BJ (cell line): ENCODE data around the gene KCNQ5. TPM values are rescaled to one million over a fixed set of nuclear protein-coding genes. Genes with fewer than 3 reads are reported as not detected.

Experiments
- CTCF ChIA-PET: fragments of 350-600 bp; formaldehyde crosslinking; extraction: SDS; loops from one replicate; lab custom pipeline; 2021; ENCODE audit warnings: antibody characterized with exemption, inconsistent platforms; lab: Yijun Ruan, JAX
- POLR2A ChIA-PET: fragments of 300-600 bp; sonication (Branson Sonifier 250); formaldehyde crosslinking; extraction: SDS; loops from one replicate; lab custom pipeline; 2021; ENCODE audit warnings: antibody characterized with exemption; lab: Charles Lee
- DNase-seq: peaks from one replicate; pipeline ENCODE4 v3.0.0-alpha.2; 2011; ENCODE audit warnings: low read depth
- H3K27me3 ChIP-seq: 2 replicates; pipeline ENCODE4 v1.6.0; 2011; ENCODE audit warnings: low read length; ENCODE audit not compliant: control insufficient read depth, insufficient read depth
- H3K36me3 ChIP-seq: 2 replicates; pipeline ENCODE4 v1.5.1; 2011; ENCODE audit warnings: low read length; ENCODE audit not compliant: control insufficient read depth, insufficient read depth
- H3K4me3 ChIP-seq: 2 replicates; pipeline ENCODE4 v1.5.1; 2011; ENCODE audit warnings: low read depth, mild to moderate bottlenecking, control low read depth, low read length
- polyA plus RNA-seq: library from polyadenylated mRNA; depleted of rRNA; stranded (reverse); fragments of >200 nt; gene quantifications from 2 replicates; pipeline ENCODE4 v1.2.3, GENCODE V29; 2011
- TF ChIP-seq, protein P1 (sequence below): IDR thresholded peaks from 2 replicates; pipeline ENCODE4 v1.5.1; 2011; ENCODE audit warnings: low read depth, mild to moderate bottlenecking, control low read depth, inconsistent platforms, low read length, moderate library complexity; ENCODE audit not compliant: insufficient read depth

KCNQ5 gene
- polyA plus RNA-seq, 1 experiment: 1.4 TPM

DNA sequence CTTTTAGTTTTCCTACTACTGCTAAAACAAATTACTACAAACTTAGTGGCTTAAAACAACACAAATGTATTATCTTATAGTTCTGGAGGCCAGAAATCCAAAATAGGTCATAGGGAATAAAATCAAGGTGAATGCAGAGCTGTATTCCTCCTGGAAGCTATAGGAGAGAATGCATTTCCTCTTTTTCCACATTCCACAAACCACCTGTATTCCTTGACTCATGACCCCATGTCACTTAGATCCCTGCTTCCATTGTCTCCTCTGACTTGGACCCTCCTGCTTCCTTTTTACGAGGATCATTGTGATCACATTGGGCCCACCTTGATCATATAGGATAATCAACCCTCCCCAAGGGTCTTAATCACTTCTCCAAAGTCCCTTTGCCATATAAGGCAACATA, 200.8 kb downstream of the KCNQ5 start:
- Histone ChIP-seq H3K4me3 (no peak overlapping the region), H3K27me3 (no peaks in the 10 kb centered on the region), H3K36me3 (no peaks in the 10 kb centered on the region)
- ChIA-PET POLR2A (no interaction called here), CTCF (interaction anchor here (0.7 kb wide), 1 partner anchor 280 kb away, joined by 3 read pairs; no protein-coding TSS in a partner anchor)
- DNase-seq: no peak
- TF ChIP-seq, protein P1, sequence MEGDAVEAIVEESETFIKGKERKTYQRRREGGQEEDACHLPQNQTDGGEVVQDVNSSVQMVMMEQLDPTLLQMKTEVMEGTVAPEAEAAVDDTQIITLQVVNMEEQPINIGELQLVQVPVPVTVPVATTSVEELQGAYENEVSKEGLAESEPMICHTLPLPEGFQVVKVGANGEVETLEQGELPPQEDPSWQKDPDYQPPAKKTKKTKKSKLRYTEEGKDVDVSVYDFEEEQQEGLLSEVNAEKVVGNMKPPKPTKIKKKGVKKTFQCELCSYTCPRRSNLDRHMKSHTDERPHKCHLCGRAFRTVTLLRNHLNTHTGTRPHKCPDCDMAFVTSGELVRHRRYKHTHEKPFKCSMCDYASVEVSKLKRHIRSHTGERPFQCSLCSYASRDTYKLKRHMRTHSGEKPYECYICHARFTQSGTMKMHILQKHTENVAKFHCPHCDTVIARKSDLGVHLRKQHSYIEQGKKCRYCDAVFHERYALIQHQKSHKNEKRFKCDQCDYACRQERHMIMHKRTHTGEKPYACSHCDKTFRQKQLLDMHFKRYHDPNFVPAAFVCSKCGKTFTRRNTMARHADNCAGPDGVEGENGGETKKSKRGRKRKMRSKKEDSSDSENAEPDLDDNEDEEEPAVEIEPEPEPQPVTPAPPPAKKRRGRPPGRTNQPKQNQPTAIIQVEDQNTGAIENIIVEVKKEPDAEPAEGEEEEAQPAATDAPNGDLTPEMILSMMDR: no peak

- Histone ChIP-seq H3K36me3 (no peaks in the 10 kb centered on the region), H3K27me3 (no peaks in the 10 kb centered on the region), H3K4me3 (no peak overlapping the region)
- TF ChIP-seq, protein P1: no peak
- DNase-seq: no peak
- ChIA-PET POLR2A (no interaction called here), CTCF (no interaction called here)
These were observed 203.0 kb downstream of the KCNQ5 start for GRCh38 chr6:72824833-72825232.

GRCh38 chr6:72825315-72825911, 203.5 kb downstream of the KCNQ5 start:
- no peak overlapping the region for H3K4me3 ChIP-seq
- DNase-seq: no peak
- no peaks in the 10 kb centered on the region for H3K27me3 ChIP-seq
- no peaks in the 10 kb centered on the region for H3K36me3 ChIP-seq
- ChIA-PET CTCF (no interaction called here), POLR2A (interaction anchor here (0.6 kb wide), 1 partner anchor 113 kb away, joined by 3 read pairs; no protein-coding TSS in a partner anchor)
- TF ChIP-seq, protein P1: no peak

- ChIA-PET CTCF (no interaction called here), POLR2A (interaction anchor here (0.6 kb wide), 1 partner anchor 114 kb away, joined by 3 read pairs; no protein-coding TSS in a partner anchor)
- TF ChIP-seq, protein P1: no peak
- DNase-seq: no peak
- Histone ChIP-seq H3K4me3 (no peak overlapping the region), H3K27me3 (no peaks in the 10 kb centered on the region), H3K36me3 (no peaks in the 10 kb centered on the region)
These were observed 204.2 kb downstream of the KCNQ5 start for GRCh38 chr6:72826037-72826436.

DNA sequence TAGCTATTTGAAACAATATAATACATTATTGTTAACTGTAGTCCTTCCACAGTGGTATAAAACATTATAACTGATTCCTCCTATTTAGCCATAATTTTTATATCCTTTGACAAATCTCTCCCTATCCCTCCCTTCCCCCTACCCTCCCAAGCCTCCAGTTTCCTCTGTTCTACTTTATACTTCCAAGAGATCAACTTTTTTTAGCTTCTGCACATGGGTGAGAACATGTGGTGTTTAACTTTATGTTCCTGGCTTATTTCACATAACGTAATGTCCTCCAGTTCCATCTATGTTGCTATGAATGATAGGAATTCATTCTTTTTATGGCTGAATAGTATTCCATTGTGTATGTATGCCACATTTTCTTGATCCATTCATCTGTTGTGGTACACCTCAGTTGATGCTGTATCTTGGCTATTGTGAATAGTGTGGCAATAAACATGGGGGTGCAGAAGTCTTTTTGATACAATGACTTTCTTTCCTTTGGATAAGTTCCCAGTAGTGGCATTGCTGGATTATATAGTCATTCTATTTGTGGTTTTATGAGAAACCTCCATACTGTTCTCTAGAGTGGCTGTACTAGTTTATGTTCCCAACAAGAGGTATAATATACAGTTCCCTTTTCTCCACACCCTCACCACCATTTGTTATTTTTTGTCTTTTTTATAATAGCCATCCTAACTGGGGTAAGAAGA, 205.0 kb downstream of the KCNQ5 start:
- ChIA-PET CTCF (no interaction called here), POLR2A (no interaction called here)
- DNase-seq: no peak
- no peak overlapping the region for H3K4me3 ChIP-seq
- TF ChIP-seq, protein P1: no peak
- no peaks in the 10 kb centered on the region for H3K36me3 ChIP-seq
- H3K27me3 ChIP-seq: no peaks in the 10 kb centered on the region
